ENCODE data around the gene COLEC12.

DNA sequence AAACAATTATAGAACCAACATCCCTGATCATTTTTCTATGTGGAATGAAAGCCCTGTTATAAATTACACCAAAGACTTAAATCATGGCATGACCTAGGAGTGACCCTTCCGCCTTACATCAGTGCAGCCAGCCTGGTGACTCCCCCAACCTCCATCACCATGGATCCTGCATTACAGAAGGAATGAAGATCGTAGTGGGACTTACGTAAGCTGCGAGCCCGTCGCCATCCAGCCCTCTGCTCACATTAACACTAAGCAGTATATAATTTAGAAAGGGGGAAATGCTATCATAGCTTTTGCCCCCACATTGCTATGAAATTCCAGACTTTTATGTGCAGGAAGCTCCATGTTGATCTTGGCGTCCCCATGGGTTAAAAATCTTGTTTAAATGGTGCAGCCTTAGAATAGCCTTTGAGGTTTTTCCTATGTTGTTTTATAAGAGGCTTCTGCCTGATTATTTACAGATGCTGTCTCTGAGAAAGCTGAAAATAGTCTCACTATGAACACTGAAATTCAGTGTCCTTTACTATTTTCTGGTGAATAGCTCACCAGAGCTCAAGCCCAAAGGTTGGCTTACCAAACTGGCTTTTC lies 76.3 kb downstream of the COLEC12 start:
- TF ChIP-seq CTCF (conservative IDR thresholded peaks at IDR 0.05; ENCODE audit: low read length) (no peak), EZH2phosphoT487 (IDR thresholded peaks at IDR 0.05; ENCODE audit: borderline replicate concordance) (no peak)
